ENCODE measurements around the gene ALKBH4.

The ALKBH4 gene

DNA sequence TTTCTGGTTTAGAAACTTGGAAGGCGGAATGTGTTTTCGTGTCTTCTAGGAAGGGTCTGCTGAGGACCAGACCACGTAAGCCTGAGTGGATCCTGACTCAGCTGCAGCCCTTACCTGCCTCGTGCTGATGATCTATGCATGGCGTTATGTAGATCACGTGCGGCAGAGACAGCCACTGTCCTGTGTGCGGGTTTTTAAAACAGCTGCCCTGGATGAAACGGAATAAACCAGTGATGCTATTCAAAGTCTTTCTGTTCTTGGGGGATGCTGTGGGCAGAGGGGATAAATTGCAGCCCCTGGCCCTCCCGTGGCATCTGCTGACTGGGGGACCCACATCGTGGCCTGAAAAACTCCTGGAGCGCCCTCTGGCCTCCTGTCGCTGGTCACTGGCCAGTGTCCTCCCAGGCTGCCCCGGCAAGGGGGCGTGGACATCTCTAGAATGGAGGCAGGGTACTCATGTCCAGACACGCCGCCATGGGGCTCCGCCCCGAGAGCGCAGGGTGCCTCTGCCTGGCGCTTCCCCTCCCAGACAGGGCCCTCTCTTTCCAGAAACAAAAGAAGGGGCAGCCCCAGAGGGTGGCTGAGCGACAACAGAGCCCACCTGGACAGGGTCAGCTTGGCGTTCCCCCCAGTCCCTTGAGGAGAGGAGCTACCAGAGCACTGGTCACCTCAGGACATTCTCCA lies 13.2 kb downstream of the ALKBH4 start:
- no peak overlapping the region for H3K4me3 ChIP-seq (ENCODE audit: low read depth, low read length)
- DNase-seq (ENCODE audit: low read depth) = no peak
- TF ChIP-seq POLR2A (IDR thresholded peaks at IDR 0.05; ENCODE audit: extremely low read depth, insufficient read length) (no peak), MYC (IDR thresholded peaks at IDR 0.05; ENCODE audit: low read depth, low read length) (no peak), CTCF (IDR thresholded peaks at IDR 0.05; ENCODE audit: low read depth, low read length) (no peak)
- TF ChIP-seq, protein P1, sequence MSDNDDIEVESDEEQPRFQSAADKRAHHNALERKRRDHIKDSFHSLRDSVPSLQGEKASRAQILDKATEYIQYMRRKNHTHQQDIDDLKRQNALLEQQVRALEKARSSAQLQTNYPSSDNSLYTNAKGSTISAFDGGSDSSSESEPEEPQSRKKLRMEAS (IDR thresholded peaks at IDR 0.05; ENCODE audit: low read depth, low read length) = no peak

- no peak overlapping the region for H3K4me3 ChIP-seq (ENCODE audit: low read depth, low read length)
- DNase-seq (ENCODE audit: low read depth) = no peak
- TF ChIP-seq MYC (IDR thresholded peaks at IDR 0.05; ENCODE audit: low read depth, low read length) = no peak
- peak; percentile 26 for TF ChIP-seq CTCF (IDR thresholded peaks at IDR 0.05; ENCODE audit: low read depth, low read length)
Measured at GRCh38 chr7:102450242-102450641, 14.4 kb downstream of the ALKBH4 start.

DNA sequence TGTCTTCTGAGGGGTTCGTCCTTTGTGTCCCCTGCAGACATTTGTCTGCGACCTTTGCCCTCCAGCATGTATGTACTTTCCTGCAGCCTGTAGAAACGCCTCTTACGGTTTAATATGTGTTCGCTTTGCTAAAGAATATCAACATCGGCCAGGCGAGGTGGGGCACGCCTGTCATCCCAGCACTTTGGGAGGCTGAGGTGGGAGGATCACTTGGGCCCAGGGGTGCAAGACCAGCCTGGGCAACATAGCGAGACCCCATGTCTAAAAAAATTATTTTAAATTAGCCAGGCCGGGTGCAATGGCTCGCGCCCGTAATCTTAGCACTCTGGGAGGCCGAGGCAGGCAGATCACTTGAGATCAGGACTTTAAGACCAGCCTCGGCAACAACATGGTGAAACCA lies 15.5 kb downstream of the ALKBH4 start:
- no peak for DNase-seq (ENCODE audit: low read depth)
- TF ChIP-seq MYC (IDR thresholded peaks at IDR 0.05; ENCODE audit: low read depth, low read length) (no peak), POLR2A (IDR thresholded peaks at IDR 0.05; ENCODE audit: extremely low read depth, insufficient read length) (no peak), CTCF (IDR thresholded peaks at IDR 0.05; ENCODE audit: low read depth, low read length) (no peak)
- TF ChIP-seq, protein P1 (IDR thresholded peaks at IDR 0.05; ENCODE audit: low read depth, low read length) = no peak
- no peak overlapping the region for H3K4me3 ChIP-seq (ENCODE audit: low read depth, low read length)

DNA sequence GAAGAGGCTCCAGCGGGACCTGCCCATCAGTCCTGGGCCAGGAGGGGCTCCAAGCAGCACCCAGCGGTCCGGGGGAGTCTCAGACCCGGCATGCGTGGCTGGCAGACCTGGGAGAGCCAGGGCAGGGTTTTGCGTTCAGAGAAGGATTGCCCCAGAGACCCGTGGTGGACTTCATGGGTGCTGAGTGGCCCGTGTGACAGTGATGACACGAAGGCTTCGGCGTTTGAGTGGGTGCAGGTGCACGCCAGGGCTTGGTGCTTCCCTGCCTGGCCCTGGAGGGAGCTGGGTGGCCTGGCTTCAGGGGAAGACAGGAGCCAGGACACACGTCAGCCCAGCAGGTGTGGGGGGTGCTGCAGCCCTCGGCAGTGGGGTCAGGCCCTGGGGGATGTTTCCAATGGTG lies 17.4 kb downstream of the ALKBH4 start:
- no peak for DNase-seq (ENCODE audit: low read depth)
- no peak overlapping the region for H3K4me3 ChIP-seq (ENCODE audit: low read depth, low read length)
- TF ChIP-seq POLR2A (IDR thresholded peaks at IDR 0.05; ENCODE audit: extremely low read depth, insufficient read length) (no peak), MYC (IDR thresholded peaks at IDR 0.05; ENCODE audit: low read depth, low read length) (no peak), CTCF (IDR thresholded peaks at IDR 0.05; ENCODE audit: low read depth, low read length) (no peak)
- TF ChIP-seq, protein P1 (IDR thresholded peaks at IDR 0.05; ENCODE audit: low read depth, low read length) = no peak

DNA sequence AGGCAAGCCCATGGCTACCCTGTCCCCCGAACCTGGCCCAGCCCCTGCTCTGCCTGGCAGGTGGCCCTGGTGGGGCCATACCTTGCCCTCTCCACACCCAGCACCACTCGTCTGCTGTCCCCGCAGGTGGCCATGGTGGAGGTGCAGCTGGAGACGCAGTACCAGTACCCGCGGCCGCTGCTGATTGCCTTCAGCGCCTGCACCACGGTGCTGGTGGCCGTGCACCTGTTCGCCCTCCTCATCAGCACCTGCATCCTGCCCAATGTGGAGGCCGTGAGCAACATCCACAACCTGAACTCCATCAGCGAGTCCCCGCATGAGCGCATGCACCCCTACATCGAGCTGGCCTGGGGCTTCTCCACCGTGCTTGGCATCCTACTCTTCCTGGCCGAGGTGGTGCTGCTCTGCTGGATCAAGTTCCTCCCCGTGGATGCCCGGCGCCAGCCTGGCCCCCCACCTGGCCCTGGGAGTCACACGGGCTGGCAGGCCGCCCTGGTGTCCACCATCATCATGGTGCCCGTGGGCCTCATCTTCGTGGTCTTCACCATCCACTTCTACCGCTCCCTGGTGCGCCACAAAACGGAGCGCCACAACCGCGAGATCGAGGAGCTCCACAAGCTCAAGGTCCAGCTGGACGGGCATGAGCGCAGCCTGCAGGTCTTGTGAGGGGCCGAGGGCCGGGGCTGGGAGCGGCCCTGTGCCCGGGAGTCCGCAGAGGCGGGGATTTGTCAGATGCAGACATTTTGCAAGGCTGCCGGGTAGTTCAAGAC lies 18.1 kb downstream of the ALKBH4 start:
- TF ChIP-seq CTCF (IDR thresholded peaks at IDR 0.05; ENCODE audit: low read depth, low read length) = no peak
- DNase-seq (ENCODE audit: low read depth) = no peak
- no peak overlapping the region for H3K4me3 ChIP-seq (ENCODE audit: low read depth, low read length)

- DNase-seq (ENCODE audit: low read depth) = no peak
- TF ChIP-seq MYC (IDR thresholded peaks at IDR 0.05; ENCODE audit: low read depth, low read length) (no peak), CTCF (IDR thresholded peaks at IDR 0.05; ENCODE audit: low read depth, low read length) (no peak), POLR2A (IDR thresholded peaks at IDR 0.05; ENCODE audit: extremely low read depth, insufficient read length) (no peak)
- TF ChIP-seq, protein P1 (IDR thresholded peaks at IDR 0.05; ENCODE audit: low read depth, low read length) = no peak
- no peak overlapping the region for H3K4me3 ChIP-seq (ENCODE audit: low read depth, low read length)
Measured at GRCh38 chr7:102445674-102446071, 19.0 kb downstream of the ALKBH4 start.
